Neural crest cell (in vitro differentiated cells): ENCODE data around the gene CLUH. TPM values are rescaled to one million over a fixed set of nuclear protein-coding genes. Genes with fewer than 3 reads are reported as not detected.
"Not testable (repeated sequence)": the region's sequence is repeated elsewhere in the genome, so short reads cannot be mapped to it uniquely, and the experiment has no call there.

Experiments used
- DNase-seq: peaks from one replicate; pipeline ENCODE4 v3.0.0; 2021; ENCODE audit warnings: low read depth, mixed read lengths, low spot score
- H3K27ac Mint-ChIP-seq: one replicate; pipeline ENCODE4 v1.8.0; 2021; ENCODE audit warnings: mild to moderate bottlenecking, mixed read lengths; ENCODE audit not compliant: unreplicated experiment
- H3K27me3 Mint-ChIP-seq: 2 replicates; pipeline ENCODE4 v1.8.0; 2021; ENCODE audit warnings: low read depth, mild to moderate bottlenecking, mixed read lengths
- H3K36me3 Mint-ChIP-seq: 2 replicates; pipeline ENCODE4 v1.8.0; 2021; ENCODE audit warnings: low read depth, mild to moderate bottlenecking, mixed read lengths
- H3K4me1 Mint-ChIP-seq: 2 replicates; pipeline ENCODE4 v1.8.0; 2021; ENCODE audit warnings: mixed read lengths
- H3K4me3 Mint-ChIP-seq: one replicate; pipeline ENCODE4 v1.8.0; 2021; ENCODE audit warnings: mild to moderate bottlenecking, mixed read lengths
- H3K9me3 Mint-ChIP-seq: 2 replicates; pipeline ENCODE4 v1.8.0; 2021; ENCODE audit warnings: mixed read lengths
- CTCF ChIP-seq: fragments of 200-600 bp; sonication (generic); conservative IDR thresholded peaks from 2 replicates; pipeline ENCODE4 v1.5.0; 2021; ENCODE audit warnings: antibody characterized with exemption, mild to moderate bottlenecking
- total RNA-seq: library from RNA; stranded (reverse); gene quantifications from 2 replicates; pipeline ENCODE4 v1.2.1, GENCODE V29; 2021

The CLUH gene
- total RNA-seq, 1 donor from 2014 or later, result 59.6 TPM

DNA sequence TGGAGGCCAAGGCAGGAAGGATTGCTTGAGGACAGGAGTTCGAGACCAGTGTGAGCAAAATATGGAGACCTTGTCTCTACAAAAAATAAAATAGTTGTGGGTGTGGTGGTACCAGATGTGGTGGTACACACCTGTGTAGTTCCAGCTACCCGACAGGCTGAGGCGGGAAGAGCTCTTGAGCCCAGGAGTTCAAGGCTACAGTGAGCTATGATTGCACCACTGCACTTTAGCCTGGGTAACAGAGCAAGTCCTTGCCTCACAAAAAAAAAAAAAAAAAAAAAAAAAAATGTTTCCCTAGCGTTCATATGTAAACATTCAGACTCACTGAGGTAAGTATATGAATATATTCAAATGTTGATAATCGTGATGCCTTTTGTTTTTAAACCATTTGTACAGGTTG lies 39.5 kb downstream of the CLUH start:
- H3K27me3 Mint-ChIP-seq, result no peaks in the 10 kb centered on the region
- peaks cover 34% of the 10 kb centered on the region for H3K36me3 Mint-ChIP-seq
- no peaks in the 10 kb centered on the region for H3K4me1 Mint-ChIP-seq
- no peak overlapping the region for H3K4me3 Mint-ChIP-seq
- no peak for DNase-seq
- H3K9me3 Mint-ChIP-seq, result peaks cover 4% of the 10 kb centered on the region
- H3K27ac Mint-ChIP-seq, result no peak overlapping the region
- TF ChIP-seq CTCF, result no peak

GRCh38 chr17:2660410-2660809 lies 51.2 kb downstream of the CLUH start:
- H3K27me3 Mint-ChIP-seq, H3K9me3 Mint-ChIP-seq, H3K27ac Mint-ChIP-seq, H3K36me3 Mint-ChIP-seq, H3K4me1 Mint-ChIP-seq, DNase-seq, H3K4me3 Mint-ChIP-seq: not testable (repeated sequence)

GRCh38 chr17:2659337-2659736 lies 52.2 kb downstream of the CLUH start:
- H3K4me3 Mint-ChIP-seq, DNase-seq, H3K27ac Mint-ChIP-seq, H3K27me3 Mint-ChIP-seq, H3K36me3 Mint-ChIP-seq, H3K9me3 Mint-ChIP-seq, H3K4me1 Mint-ChIP-seq: not testable (repeated sequence)

GRCh38 chr17:2656283-2656682 lies 55.3 kb downstream of the CLUH start:
- H3K27ac Mint-ChIP-seq, result no peak overlapping the region
- H3K9me3 Mint-ChIP-seq, result peaks cover 10% of the 10 kb centered on the region
- H3K4me3 Mint-ChIP-seq, result no peak overlapping the region
- DNase-seq, result no peak
- TF ChIP-seq CTCF, result no peak
- H3K4me1 Mint-ChIP-seq, result peaks cover 6% of the 10 kb centered on the region
- H3K27me3 Mint-ChIP-seq, result no peaks in the 10 kb centered on the region
- H3K36me3 Mint-ChIP-seq, result peaks cover 23% of the 10 kb centered on the region

GRCh38 chr17:2655546-2655945 lies 56.0 kb downstream of the CLUH start:
- no peak overlapping the region for H3K27ac Mint-ChIP-seq
- H3K9me3 Mint-ChIP-seq, result peaks cover 13% of the 10 kb centered on the region
- no peak for TF ChIP-seq CTCF

DNA sequence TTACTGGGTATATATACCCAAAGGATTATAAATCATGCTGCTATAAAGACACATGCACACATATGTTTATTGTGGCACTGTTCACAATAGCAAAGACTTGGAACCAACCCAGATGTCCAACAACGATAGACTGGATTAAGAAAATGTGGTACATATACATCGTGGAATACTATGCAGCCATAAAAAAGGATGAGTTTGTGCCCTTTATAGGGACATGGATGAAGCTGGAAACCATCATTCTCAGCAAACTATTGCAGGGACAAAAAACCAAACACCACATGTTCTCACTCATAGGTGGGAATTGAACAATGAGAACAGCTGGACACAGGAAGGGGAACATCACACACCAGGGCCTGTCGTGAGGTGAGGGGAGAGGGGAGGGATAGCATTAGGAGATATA lies 58.7 kb downstream of the CLUH start:
- Mint-ChIP-seq H3K36me3 (peaks cover 31% of the 10 kb centered on the region), H3K9me3 (peaks cover 11% of the 10 kb centered on the region)
- not testable (repeated sequence) for H3K4me3 Mint-ChIP-seq, H3K27me3 Mint-ChIP-seq, H3K4me1 Mint-ChIP-seq, H3K27ac Mint-ChIP-seq, DNase-seq

More at GRCh38 chr17:2655546-2655945, 56.0 kb downstream of the CLUH start:
- H3K4me1 Mint-ChIP-seq, result peaks cover 6% of the 10 kb centered on the region
- H3K4me3 Mint-ChIP-seq, result no peak overlapping the region
- DNase-seq, result no peak
- H3K36me3 Mint-ChIP-seq, result peaks cover 23% of the 10 kb centered on the region
- H3K27me3 Mint-ChIP-seq, result no peaks in the 10 kb centered on the region

DNA sequence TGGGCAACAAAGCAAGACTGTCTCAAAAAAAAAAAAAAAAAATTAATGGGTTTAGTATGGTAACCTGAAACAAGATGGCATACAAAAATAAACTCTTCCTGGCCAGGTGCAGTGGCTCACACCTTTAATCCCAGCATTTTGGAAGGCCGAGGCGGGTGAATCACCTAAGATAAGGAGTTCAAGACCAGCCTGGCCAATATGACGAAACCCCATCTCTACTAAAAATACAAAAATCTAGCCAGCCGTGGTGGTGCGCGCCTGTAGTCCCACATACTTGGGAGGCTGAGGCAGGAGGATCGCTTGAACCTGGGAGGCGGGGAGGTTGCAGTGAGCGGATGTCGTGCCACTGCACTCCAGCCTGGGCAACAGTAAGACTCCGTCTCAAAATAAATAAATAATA lies 62.4 kb downstream of the CLUH start:
- Mint-ChIP-seq H3K9me3 (peaks cover 11% of the 10 kb centered on the region), H3K27ac (no peak overlapping the region), H3K4me3 (no peak overlapping the region), H3K36me3 (peaks cover 35% of the 10 kb centered on the region), H3K27me3 (no peaks in the 10 kb centered on the region), H3K4me1 (no peaks in the 10 kb centered on the region)
- no peak for TF ChIP-seq CTCF
- no peak for DNase-seq
